ENCODE measurements around the gene SERINC3. TPM values are rescaled to one million over a fixed set of nuclear protein-coding genes. Genes with fewer than 3 reads are reported as not detected.

SERINC3 gene
- total and polyA plus RNA-seq, 10 of the 15 experiments (the other 5 are each of a cell fraction or from before 2014, with no cell fraction given): 24.5 to 96.8 (median 38.8) TPM

DNA sequence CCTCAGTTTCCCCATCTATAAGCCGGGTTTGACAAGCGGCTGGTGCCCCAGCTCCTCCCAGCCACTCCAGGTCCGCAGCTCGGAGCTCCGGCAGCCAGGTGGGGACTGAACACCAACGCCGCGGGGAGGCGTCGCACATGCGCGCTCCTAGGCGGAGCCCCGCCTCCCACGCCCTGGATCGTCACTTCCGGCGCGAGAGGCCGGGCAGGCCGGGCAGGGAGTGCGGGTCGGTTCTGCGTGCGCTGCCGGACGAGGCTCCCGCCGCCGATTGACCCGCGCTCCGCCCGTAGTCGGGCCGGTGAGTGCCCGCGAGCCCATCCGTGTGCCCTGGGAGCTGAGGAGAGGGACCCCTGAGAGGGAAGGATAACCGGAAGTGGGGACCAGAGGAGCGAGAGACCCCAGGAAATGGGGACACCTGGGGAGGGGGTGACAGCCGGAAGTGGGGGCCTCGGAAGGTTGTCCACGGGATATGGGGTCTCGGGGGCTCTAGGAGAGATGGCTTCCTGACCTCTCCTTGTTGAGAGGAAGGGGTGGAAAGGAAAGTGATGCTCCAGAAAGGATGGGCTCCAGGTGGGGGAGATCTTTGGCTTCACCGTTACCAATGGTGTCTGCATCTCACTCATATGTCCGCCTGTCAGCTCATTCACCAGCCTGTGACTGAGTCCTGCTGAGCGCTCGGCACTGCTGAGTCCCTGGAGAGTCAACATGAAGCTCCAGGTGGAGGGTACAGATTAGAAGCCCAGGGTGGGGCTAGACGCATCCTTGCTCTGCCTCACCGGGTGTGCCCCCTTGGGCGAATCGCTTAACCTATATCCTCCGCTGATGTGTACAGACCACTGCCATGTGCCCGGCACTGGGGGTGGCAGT is 45.9 kb downstream of the SERINC3 start, which contains the start of gene TTPAL:
Gene TTPAL (plus strand): TSS at position 181 of the 867 bp plus-strand sequence. CDS start 4,126 bp downstream, outside the sequence.
- TSS peak; percentile 71 for BruUV-seq (replicated peaks)
- FAIRE-seq (peak; percentile 75), DNase-seq (ENCODE audit: low read depth, low spot score) (peak; percentile 68), ATAC-seq (peak; percentile 97)
- Histone ChIP-seq H4K20me1 (ENCODE audit: control insufficient read depth, insufficient read depth) (no peaks in the 10 kb centered on the region), H2AFZ (ENCODE audit: control insufficient read depth, low read depth, low read length) (peak within 1 kb of the TSS; percentile 94), H3K79me2 (ENCODE audit: control insufficient read depth, insufficient read depth, low read length) (peaks cover 15% of the 10 kb centered on the region), H3K9me3 (replicated peaks; ENCODE audit: control insufficient read depth, insufficient read depth, low read length) (no peaks in the 10 kb centered on the region), H3K27ac (ENCODE audit: control insufficient read depth, insufficient read depth) (peak within 1 kb of the TSS; percentile 90), H3K4me1 (ENCODE audit: control insufficient read depth, insufficient read depth, low read length) (no peaks in the 10 kb centered on the region; the same call in 1 of the 2 replicates), H3K27me3 (replicated peaks in 1 of 2; ENCODE audit: control insufficient read depth in 2 of 2, insufficient read depth in 2 of 2, low read length in 1 of 2) (no peaks in the 10 kb centered on the region), H3K4me2 (ENCODE audit: control insufficient read depth, insufficient read depth) (peak within 1 kb of the TSS; percentile 93), H3K9ac (ENCODE audit: control insufficient read depth, insufficient read depth, low read length) (peak within 1 kb of the TSS; percentile 95), H3K4me3 (peak within 1 kb of the TSS; percentile 75), H3K36me3 (ENCODE audit: control insufficient read depth in 2 of 2, insufficient read depth in 2 of 2, low read length in 1 of 2) (no peaks in the 10 kb centered on the region; a peak in 2 of 4 replicates)
- 2% methylated on average over 54 of the region's 55 CpGs for WGBS (ENCODE audit: insufficient coverage, insufficient replicate concordance, low lambda C conversion rate, missing lambda C conversion rate)
- CTCF ChIA-PET: interaction anchor here (0.6 to 2.0 kb wide), 12 partner anchors 15 to 261 kb away, joined by 3 to 15 read pairs (median 3); partner anchors contain the start of gene SERINC3
- in situ Hi-C loops (cut with MboI) (no loop called here), intact Hi-C loops (cut with micrococcal nuclease; ENCODE audit: unreplicated experiment) (loop anchor here (5.0 kb wide), 2 partner anchors 111 to 136 kb away; no protein-coding TSS in a partner anchor)
- POLR2A ChIA-PET: interaction anchor here (0.6 to 2.4 kb wide), 3 partner anchors 41 to 175 kb away, joined by 3 to 12 read pairs (median 3); partner anchors contain the start of gene SERINC3
- RAD21 ChIA-PET (ENCODE audit: unreplicated experiment): interaction anchor here (0.5 to 1.7 kb wide), 16 partner anchors 14 to 620 kb away, joined by 3 to 14 read pairs (median 3); partner anchors contain the start of gene SERINC3
- SMC1A ChIA-PET (ENCODE audit: uncharacterized antibody, unreplicated experiment): interaction anchor here (0.8 to 2.8 kb wide), 12 partner anchors 16 to 263 kb away, joined by 3 to 13 read pairs (median 4); partner anchors contain the start of gene SERINC3
- TF ChIP-seq SMC3 (IDR thresholded peaks at IDR 0.05; ENCODE audit: borderline replicate concordance, low read length) (0 out of 2 replicates have a peak, but pooled peaks have one; percentile 4), NR2C1 (IDR thresholded peaks at IDR 0.05) (no peak), TCF7 (IDR thresholded peaks at IDR 0.05; ENCODE audit: borderline replicate concordance) (no peak), NBN (IDR thresholded peaks at IDR 0.05) (peak; percentile 65), CREM (IDR thresholded peaks at IDR 0.05; ENCODE audit: low read depth) (peak; percentile 91), SREBF1 (IDR thresholded peaks at IDR 0.05; ENCODE audit: low read length) (no peak)
- TF ChIP-seq, protein P1, sequence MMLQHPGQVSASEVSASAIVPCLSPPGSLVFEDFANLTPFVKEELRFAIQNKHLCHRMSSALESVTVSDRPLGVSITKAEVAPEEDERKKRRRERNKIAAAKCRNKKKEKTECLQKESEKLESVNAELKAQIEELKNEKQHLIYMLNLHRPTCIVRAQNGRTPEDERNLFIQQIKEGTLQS (IDR thresholded peaks at IDR 0.05; ENCODE audit: borderline replicate concordance, extremely low read depth, low read depth, low read length): no peak
- TF ChIP-seq, protein P2, sequence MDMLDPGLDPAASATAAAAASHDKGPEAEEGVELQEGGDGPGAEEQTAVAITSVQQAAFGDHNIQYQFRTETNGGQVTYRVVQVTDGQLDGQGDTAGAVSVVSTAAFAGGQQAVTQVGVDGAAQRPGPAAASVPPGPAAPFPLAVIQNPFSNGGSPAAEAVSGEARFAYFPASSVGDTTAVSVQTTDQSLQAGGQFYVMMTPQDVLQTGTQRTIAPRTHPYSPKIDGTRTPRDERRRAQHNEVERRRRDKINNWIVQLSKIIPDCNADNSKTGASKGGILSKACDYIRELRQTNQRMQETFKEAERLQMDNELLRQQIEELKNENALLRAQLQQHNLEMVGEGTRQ (IDR thresholded peaks at IDR 0.05; ENCODE audit: borderline replicate concordance, low read depth, low read length): no peak
- TF ChIP-seq, protein P3, sequence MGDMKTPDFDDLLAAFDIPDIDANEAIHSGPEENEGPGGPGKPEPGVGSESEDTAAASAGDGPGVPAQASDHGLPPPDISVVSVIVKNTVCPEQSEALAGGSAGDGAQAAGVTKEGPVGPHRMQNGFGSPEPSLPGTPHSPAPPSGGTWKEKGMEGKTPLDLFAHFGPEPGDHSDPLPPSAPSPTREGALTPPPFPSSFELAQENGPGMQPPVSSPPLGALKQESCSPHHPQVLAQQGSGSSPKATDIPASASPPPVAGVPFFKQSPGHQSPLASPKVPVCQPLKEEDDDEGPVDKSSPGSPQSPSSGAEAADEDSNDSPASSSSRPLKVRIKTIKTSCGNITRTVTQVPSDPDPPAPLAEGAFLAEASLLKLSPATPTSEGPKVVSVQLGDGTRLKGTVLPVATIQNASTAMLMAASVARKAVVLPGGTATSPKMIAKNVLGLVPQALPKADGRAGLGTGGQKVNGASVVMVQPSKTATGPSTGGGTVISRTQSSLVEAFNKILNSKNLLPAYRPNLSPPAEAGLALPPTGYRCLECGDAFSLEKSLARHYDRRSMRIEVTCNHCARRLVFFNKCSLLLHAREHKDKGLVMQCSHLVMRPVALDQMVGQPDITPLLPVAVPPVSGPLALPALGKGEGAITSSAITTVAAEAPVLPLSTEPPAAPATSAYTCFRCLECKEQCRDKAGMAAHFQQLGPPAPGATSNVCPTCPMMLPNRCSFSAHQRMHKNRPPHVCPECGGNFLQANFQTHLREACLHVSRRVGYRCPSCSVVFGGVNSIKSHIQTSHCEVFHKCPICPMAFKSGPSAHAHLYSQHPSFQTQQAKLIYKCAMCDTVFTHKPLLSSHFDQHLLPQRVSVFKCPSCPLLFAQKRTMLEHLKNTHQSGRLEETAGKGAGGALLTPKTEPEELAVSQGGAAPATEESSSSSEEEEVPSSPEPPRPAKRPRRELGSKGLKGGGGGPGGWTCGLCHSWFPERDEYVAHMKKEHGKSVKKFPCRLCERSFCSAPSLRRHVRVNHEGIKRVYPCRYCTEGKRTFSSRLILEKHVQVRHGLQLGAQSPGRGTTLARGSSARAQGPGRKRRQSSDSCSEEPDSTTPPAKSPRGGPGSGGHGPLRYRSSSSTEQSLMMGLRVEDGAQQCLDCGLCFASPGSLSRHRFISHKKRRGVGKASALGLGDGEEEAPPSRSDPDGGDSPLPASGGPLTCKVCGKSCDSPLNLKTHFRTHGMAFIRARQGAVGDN (IDR thresholded peaks at IDR 0.05): peak; percentile 95
- TF ChIP-seq, protein P4, sequence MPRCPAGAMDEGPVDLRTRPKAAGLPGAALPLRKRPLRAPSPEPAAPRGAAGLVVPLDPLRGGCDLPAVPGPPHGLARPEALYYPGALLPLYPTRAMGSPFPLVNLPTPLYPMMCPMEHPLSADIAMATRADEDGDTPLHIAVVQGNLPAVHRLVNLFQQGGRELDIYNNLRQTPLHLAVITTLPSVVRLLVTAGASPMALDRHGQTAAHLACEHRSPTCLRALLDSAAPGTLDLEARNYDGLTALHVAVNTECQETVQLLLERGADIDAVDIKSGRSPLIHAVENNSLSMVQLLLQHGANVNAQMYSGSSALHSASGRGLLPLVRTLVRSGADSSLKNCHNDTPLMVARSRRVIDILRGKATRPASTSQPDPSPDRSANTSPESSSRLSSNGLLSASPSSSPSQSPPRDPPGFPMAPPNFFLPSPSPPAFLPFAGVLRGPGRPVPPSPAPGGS (IDR thresholded peaks at IDR 0.05; ENCODE audit: borderline replicate concordance, insufficient read depth, low read depth, low read length, poor library complexity, severe bottlenecking): peak; percentile 69
